HG03135 (cell line): Measurements from ENCODE around the gene CSMD2.

Experiments
- ATAC-seq: cut with Tn5 transposase; IDR thresholded peaks from one replicate; pipeline ENCODE4 v1.9.1; 2021; ENCODE audit warnings: mild to moderate bottlenecking, moderate library complexity; ENCODE audit not compliant: unreplicated experiment

CSMD2 gene

DNA sequence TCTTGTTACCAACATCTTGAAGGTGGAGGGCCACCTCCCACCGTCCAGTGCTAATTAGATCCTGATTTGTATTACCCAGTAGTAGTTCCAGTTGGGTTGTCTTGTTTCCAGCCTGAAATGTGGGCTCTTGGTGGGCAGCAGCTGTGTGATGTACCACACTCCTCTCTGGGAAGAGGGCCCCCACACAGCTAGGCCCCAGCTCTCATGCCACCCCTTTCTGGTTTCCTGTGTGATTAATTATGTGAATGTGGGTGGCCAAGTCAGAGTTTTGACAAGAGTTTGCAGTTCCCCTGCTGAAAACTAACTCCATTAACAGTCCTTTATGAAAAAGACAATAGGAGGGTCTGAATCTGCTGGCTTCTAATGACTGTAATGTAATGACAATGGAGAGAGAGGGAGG, 297.3 kb downstream of the CSMD2 start:
- ATAC-seq = no peak

DNA sequence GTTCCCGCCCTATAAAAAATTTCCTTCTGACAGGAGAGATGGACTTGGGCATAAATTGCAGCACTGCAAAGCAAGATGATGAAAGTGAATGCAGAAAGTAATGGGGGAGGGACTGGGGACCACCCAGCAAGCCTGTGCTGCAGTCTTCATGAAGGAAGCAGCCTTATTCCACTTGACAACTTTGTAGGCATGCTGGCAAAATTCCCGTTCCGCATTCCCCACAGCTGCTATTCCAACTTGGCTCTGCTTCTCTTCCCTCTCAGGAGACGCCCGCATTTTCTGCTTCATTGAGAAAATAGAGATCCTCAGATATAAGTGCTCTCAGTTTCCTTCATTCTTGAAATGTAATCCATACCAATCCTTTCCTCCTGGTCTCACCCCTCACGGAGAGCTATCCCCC, 298.7 kb downstream of the CSMD2 start:
- ATAC-seq = no peak

DNA sequence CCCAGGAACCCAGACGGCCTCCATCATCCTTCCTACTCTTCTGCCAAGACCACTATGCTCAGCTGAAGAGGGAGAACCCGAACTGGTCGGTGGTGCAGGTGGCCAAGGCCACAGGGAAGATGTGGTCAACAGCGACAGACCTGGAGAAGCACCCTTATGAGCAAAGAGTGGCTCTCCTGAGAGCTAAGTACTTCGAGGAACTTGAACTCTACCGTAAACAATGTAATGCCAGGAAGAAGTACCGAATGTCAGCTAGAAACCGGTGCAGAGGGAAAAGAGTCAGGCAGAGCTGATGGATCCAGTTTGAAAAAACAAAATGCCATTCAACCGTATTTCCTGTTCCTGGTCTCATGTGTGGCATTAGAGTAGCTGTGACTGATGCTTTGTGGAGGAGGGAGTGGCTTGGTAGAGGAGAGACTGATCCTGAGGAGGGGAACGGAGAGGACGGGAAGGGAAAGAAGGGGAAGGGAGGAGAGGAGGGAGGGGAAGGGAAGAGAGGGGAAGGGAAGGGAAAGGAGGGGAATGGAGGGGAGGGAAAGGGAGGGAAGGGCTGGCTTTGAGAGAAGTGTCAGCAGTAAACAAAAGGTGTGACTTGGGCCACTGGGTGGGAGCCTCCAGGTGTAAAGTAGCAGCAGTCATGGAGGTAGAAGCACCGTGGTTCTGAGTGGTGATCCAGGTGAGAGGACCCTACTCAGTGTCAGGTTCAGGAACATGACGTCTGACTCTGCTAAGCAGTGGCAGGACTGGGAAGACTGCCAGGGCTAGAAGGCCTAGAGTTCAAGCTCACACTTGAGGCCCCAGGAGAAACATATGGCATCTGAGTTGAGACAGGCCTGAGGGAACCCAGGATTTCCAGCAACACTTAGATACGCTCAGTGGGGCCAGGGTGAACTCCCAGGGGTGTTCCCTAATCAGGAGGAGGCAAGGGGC, 300.3 kb downstream of the CSMD2 start:
- ATAC-seq = no peak

GRCh38 chr1:33863779-33864178, 301.3 kb downstream of the CSMD2 start, which contains the start of gene HMGB4:
TSS of gene HMGB4 (plus strand) at chr1:33864079. CDS start at chr1:33864192, 113 bp downstream.
- ATAC-seq = no peak

DNA sequence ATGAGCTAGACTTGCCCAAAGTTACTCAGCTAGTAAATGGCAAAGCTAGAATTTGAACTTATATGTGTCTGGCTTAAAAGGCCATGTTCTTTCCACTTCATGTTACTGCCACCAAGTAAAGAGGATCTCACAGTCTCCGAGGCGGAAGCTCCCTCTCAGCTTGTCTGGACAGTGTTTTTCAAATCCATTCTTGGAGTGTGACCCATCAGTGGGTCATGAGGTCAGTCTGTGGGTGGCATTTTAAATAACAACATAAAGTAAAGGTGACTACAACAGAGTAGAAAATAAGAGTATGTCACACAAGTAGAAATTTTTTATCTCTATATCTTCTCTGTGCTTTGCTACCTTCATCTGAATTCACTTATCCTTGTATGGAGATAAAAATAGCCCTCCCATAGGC, 304.4 kb downstream of the CSMD2 start:
- no peak for ATAC-seq

GRCh38 chr1:33854091-33854490, 310.9 kb downstream of the CSMD2 start:
- no peak for ATAC-seq

GRCh38 chr1:33853431-33853830, 311.6 kb downstream of the CSMD2 start:
- no peak for ATAC-seq

DNA sequence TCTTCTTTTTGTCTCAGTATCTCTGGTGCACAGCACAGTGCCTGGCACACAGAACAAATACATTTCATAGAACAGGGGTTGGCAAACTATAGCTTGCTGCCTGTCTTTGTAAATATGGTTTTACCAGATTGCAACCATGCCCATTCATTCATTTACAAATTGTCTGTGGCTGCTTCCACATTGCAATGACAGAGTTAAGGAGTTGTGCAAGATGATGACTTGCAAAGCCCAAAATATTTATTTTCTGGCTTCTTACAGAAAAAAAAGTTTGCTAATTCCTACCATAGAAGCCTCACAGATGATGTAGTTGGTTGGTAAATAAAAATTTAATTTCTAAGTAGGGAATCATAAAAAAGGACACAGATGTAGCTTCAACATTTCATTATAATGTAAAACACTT, 312.3 kb downstream of the CSMD2 start:
- no peak for ATAC-seq

DNA sequence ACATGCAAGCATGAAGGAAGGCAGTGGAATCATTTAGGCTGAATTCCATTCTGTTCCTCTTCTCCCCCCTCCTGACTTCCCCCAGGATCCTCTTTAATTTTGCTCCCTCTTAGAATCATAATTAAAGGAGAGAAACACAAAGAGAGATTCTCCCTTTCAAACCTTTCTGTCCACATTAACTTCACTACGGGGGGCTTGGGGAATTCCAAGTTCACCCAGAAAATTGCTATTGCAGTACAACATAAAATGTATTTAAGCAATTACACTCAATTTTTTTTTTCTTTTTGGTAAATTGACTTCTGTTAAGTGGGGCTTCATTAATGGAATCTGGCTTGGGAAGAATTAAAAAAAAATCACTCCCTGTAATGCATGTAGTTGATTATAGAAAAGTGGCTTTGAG, 314.5 kb downstream of the CSMD2 start:
- ATAC-seq = no peak

GRCh38 chr1:33849211-33849610, 315.8 kb downstream of the CSMD2 start:
- ATAC-seq = no peak

DNA sequence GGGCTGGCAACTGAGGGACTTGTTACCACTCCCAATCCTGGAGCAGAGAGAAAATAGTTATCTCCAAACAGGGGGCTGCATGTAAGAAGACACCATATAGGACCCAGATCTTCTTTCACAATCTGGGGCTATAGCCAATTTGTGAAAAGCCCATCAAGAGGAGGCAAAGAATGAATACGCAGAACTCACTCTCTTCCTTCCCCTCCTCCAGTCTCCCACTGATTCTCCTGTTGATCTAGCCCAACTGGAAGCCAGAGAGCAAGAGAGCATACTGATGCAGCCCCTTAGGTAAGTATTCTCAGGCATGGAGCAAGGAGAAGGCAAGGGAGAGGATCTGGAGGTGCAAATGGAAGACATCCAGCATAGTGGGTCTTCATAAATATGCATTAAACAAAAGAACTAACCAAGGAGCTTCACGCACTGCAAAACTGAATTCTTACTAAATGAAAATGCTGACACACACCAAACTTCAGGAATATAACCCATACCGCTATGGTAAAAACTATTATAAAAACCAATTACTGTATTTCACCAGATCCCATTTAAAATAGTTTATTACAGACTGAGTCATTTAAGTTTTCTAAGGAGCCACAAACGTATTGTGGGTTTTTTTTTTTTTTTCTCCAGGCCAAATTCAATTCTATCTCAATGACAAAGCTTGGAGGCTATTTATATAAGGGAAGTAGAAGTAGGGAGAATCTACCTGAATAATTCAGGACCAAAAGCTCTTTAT, 316.7 kb downstream of the CSMD2 start:
- no peak for ATAC-seq

DNA sequence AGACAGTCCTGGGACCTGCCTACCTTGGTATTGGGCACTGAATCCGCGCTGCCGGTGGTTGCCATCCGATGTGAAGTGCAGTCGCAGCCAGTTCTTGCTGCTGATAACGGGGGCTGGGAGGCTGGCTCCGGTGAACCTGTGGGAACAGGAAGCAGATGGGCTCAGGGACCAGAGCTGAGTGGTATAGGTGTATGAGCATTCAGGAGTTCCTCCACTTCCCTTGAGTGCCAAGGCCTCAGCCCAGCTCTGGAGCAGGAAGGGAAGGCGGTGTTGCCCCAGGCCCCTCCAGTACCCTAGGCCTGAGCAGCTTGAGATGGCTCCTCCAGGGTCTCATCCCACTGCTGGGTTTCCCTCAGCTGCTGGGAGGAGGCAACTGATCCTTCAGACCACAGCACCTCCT, 318.2 kb downstream of the CSMD2 start:
- ATAC-seq = no peak

GRCh38 chr1:33844166-33844565, 320.9 kb downstream of the CSMD2 start:
- ATAC-seq = no peak

GRCh38 chr1:33842348-33842747, 322.7 kb downstream of the CSMD2 start:
- no peak for ATAC-seq

- no peak for ATAC-seq
Observed at GRCh38 chr1:33841494-33841893, 323.5 kb downstream of the CSMD2 start.

DNA sequence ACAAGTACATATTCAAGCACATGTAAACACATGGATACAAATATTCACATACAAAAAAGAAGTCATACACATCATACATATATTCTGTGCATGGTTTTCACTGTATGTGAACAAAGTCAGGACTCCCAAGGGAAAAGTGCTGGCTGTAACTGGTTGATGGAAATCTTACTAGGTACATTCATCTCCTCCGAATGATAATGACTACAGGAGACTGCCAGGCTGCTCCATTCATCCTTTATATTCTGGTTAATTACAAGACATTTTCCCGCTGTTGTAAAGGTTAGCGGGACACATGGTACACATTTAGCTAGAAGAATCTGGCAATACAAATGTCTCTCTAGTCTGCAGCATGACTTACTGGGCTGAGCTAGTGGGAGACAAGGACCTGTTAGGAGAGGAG, 327.4 kb downstream of the CSMD2 start:
- no peak for ATAC-seq

GRCh38 chr1:33836911-33837310, 328.1 kb downstream of the CSMD2 start:
- ATAC-seq = no peak

- ATAC-seq = no peak
Observed at GRCh38 chr1:33828654-33829053, 336.4 kb downstream of the CSMD2 start.

DNA sequence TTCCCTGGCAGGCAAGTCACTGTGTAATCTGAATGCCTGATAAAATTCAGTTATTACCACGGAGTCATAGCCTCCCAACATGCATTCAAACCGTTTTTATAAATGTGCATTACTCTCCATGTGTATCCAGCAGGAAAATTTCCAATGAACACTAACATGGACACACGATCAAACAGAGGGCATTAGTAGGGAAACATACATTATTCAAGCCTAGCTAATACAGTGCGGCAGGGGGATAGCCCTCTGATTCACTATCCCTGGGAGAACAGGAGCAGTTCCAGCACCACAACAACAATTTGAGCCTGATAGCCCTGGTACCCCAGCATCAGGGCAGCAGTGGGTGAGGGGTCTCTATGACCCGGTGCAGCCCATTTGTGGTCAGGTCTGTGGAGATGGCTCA, 337.0 kb downstream of the CSMD2 start:
- ATAC-seq = no peak

DNA sequence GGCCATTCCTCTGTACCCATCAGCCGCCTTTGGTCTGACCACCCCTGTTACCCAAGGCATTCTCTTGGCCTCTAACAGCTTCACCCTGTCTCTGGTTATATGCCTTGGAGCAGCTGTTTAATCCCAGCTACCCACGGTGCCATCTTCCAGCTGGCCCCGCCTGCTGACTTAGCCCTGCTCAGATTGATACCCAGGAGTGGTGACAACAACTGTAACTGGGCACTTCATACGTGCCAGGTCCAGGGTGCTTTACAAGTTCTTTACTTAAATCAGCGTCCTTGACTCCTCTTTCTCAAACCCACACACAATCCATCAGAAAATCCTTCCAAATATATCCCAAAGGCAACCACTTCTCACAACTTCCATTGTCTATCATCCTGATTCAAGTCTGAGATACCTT, 338.3 kb downstream of the CSMD2 start:
- ATAC-seq = no peak

GRCh38 chr1:33826311-33826710, 338.7 kb downstream of the CSMD2 start:
- ATAC-seq = no peak

DNA sequence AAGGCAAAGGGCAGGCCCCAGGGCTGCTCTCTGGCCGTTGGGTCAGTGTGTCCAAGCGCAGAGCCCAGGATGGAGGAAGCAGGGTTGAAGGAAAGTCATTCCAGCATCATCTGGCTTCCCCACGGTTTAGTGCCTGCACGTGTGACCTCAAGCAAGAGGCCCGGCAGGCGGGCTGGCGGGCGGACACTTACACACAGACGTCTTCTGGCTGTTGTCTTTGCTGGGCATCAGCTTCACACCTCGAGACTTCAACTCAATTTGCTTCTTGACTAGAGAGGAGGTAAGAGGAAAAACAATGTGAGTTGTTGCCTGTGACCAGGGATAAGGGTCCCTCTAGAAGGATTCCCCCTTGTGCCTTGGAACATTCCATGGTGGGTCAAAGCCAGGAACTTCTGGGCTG, 339.5 kb downstream of the CSMD2 start:
- ATAC-seq = no peak
